ENCODE results near the gene TACC2.
"Not testable (repeated sequence)": the region's sequence is repeated elsewhere in the genome, so short reads cannot be mapped to it uniquely, and the experiment has no call there.

The TACC2 gene

DNA sequence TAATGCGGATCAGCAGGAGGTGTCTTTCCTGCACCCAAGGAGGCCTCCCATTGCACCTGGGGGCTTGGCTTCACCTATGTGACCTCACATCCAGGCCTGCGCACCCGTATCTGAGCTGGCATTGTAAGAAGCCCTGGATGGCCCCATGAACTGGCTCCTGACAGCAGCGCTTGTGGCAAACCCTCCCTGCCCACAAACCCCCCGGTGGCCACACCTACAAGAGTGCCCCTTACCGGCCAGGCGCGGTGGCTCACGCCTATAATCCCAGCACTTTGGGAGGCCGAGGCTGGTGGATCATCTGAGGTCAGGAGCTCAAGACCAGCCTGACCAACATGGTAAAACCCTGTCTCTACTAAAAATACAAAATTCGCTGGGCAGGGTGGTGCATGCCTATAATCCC is 107.2 kb downstream of the TACC2 start:
- not testable (repeated sequence) for DNase-seq

DNA sequence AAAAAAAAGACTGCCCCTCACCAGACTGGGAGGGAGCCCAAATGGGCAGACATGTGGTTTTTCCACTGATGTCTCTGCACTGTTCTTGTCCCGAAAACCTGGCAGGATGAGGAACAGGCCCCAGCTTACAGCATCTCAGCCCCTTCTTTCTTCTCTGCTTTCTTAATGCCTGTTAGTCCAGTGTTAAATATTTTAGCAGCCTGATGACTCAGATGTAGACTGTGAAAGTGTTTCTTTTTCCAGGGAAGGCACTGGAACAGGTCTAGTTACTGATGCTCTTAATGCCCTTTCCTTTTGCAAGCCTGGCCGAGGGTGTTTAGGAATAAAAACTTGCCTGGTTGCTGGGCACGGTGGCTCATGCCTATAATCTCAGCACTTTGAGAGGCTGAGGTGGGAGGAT is 107.7 kb downstream of the TACC2 start:
- no peak for DNase-seq

GRCh38 chr10:122097935-122098334 is 109.0 kb downstream of the TACC2 start:
- no peak for DNase-seq

- DNase-seq, result no peak
Observed at GRCh38 chr10:122098924-122099323, 110.0 kb downstream of the TACC2 start.

DNA sequence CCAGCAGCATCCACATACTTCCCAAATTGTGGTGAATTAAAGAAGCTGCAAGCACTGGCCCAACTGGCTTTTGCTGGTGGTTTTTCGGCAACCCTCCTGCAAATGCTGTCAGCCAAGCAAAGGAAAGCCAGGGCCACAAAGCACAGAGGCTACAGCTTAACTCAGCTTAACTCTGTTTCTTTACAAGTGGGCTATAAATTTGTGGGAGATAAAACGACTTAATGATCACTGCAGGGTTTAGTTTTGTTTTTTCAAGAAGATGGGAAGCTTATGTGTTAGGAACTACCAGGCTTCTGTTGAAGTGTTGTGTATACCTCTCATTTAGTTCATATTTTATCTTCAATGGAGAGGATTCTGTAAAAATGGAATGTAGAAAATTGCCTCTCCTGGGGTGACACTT is 110.6 kb downstream of the TACC2 start:
- DNase-seq, result no peak

GRCh38 chr10:122102146-122102868 is 113.3 kb downstream of the TACC2 start:
- no peak for DNase-seq

- no peak for DNase-seq
Observed at GRCh38 chr10:122102869-122103525, 114.0 kb downstream of the TACC2 start.

GRCh38 chr10:122103592-122103991 is 114.6 kb downstream of the TACC2 start:
- DNase-seq, result no peak

DNA sequence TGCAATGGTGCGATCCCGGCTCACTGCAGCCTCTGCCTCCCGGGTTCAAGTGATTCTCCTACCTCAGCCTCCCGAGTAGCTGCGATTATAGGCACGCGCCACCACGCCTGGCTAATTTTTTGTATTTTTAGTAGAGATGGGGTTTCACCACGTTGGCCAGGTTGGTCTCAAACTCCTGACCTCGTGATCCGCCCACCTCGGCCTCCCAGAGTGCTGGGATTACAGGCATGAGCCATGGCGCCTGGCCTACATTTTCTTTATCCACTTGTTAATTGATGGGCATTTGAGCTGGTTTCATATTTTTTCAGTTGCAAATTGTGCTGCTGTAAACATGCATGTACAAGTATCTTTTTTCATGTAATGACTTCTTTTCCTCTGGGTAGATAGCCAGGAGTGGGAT is 119.8 kb downstream of the TACC2 start:
- DNase-seq, result not testable (repeated sequence)

DNA sequence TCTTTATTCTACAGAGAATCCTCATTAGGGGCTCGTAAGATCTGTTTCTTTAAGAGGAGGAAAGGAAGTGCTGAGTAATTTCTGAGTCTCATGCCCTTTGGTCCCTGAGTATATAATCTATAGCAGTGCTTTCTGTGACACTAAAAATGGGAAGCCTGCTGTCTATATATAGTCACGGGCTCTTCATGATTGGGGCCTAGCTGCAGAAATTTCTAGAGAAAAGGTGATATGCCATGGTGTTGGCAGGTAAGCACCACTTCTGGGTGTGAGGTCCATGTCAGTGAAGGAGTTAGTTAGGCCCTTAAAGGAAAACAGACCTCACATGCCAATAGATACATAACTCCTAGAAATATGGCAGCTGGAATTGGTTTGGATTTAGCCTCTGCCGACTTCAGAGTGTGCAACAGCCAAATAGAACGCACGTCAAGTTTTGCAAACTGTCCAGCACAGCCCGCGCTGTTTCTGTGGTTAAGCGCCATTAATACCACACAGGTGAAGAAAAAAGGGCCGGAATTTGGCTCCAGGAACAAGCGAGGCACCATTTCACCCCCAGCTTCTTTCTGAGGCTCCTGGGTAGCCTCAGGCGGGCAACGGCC is 123.2 kb downstream of the TACC2 start:
- DNase-seq, result peak; percentile 75

DNA sequence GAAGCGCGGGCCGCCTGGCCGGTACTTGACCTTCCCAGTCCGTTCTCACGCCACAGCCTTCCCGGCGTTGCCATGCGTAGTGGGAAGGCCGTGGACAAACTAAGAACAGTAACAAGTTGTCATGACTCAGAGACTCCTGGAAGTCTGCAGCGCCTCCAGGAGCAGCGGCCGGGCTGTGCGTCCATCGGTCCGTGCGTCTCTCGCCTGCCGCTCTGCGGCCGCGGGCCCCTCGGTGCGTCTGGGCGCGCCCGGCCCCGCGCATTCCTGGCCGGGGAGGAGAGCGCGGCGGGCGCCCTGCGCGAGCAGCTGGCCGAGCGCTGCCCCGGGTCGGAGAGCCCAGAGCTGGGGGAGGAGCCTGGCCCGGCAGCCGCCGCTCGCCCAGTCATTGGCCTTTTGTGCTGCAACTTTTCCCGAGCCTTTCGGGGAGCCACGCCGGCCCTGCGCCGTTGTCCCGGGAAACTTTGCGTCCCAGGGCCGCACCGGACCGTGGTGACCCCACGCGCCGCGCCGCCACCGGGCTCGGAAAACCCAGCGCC is 123.7 kb downstream of the TACC2 start:
- peak; percentile 96 for DNase-seq

DNA sequence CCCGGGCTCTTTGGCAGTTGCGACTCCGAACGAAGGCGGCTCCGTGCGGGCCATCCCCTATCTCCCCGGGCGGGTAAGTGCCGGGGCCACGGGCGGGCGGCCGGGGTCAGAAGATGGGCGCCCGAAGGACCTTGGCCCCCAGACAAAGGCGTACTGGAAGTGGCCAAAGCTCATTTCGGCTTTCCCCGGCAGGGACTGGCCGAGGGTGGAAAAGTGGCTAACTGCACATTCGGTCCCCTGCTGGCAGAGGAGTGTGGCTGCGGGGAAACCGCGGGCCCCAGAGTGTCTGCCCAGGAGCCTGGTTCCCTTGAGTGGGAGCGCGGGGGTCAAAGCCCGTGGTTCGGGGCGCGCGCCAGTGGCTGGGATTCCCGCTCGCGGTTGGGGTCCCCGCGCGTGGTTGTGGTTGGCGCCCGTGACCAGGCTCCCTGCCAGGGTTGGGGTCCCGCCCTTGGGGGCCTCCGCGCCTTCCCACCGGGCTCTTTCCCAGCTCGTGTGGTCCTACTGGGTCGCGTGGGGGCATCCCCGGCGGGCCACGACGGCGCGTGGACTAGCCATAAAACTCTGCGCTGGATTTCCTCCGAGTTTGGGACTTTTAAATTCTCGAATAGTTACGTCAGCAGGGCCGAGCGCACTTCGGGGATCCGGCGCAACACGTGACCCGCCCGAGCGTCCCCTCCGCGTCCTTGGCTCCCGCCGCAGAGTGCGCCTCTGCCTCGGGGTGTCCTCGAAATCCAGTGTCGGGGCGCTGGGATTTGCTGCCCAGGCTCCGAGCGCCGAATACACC is 124.4 kb downstream of the TACC2 start:
- peak; percentile 72 for DNase-seq

- no peak for DNase-seq
Observed at GRCh38 chr10:122113945-122114747, 125.2 kb downstream of the TACC2 start.

- DNase-seq, result no peak
Observed at GRCh38 chr10:122115874-122116273, 126.9 kb downstream of the TACC2 start.

DNA sequence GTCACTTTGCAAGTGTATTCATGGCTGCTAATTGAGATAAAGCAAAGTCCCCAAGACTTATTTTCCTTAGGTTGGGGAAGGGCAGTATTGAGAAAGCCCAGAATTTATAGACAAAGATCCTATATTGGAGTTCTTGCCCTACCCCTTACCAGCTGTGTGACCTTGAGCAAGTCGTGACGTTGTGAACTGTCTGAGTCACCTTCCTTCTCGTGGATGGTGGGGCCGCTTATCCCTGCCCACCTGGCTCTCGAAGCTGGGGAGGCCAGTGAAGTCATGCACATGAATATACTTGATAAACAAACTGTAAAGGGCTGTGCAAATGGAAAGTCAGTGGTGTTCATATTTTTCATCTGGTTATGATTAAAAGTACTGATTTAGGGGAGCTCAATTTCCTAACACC is 127.4 kb downstream of the TACC2 start:
- peak; percentile 63 for DNase-seq

- DNase-seq, result no peak
Observed at GRCh38 chr10:122117475-122117874, 128.5 kb downstream of the TACC2 start.

DNA sequence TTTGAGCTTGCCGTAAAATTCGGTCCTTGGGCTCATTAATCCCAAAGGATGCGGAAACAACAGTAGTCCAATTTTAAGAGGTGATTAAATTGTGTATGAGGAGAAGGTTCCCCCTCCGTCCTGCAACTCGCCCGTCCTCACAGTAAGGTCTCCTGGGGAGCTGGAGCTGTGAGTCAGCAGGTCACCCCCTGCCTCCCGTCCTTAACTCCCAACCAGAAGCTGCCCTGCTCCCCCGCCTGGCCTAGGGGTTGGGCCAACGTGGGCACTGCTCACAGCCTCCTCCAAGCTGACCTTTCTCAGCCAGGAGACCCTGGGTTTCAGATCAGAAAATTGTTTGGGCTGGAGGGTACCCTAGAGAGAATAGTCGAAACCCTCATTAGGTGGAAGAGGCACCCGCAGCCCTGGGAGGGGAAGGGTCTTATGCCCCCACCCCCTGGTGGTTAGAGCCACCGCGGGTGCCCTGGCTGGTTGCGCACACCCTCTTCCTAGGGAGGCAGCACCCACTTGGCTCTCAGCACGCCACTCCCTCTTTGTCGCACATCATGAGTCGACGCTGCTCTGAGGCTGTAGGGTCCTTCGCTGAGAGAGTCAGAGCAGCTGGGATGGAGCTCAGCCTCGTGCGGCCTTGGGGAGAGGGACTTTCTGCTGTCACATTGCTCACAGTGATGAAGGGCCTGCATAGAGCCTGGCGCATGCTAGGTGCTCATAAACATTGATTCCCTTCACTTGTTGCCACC is 131.2 kb downstream of the TACC2 start:
- no peak for DNase-seq

GRCh38 chr10:122121059-122121458 is 132.1 kb downstream of the TACC2 start:
- no peak for DNase-seq

- DNase-seq, result no peak
Observed at GRCh38 chr10:122122493-122122892, 133.5 kb downstream of the TACC2 start.

DNA sequence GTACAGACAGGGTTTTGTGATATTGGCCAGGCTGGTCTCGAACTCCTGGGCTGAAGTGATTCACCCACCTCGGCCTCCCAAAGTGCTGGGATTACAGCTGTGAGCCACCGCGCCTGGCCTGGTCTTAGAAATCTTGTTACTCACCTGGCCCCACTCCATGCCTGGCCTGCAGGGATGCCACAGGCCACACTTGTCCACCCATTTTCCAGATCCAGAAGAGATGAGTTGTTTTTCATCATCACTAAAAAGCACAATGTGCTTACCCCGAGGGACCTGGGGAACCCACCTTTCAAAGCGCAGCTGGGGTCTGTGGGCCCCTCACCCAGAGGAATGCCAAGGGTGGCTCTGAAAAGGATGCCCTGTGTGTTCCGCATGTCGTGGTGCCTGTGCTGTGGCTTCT is 134.2 kb downstream of the TACC2 start:
- no peak for DNase-seq

DNA sequence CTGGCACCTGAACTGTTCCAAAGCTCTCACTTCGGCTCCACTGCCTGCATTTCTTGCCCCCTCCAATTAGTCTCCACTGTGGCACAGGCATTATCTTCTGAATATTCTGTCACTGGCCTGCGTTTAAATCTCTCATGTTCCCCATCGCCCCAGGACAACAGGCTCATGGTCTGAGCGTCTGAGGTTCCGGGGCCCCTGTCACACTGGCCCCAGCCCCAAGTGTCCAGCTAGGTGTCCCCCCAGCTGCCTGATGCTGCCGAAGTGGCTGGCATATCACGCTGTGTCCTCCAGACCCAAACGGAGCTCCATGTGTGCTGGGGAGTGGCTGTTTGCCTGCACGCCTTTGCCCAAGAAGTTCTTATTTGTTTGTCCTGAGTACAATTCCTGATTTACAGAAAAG is 135.4 kb downstream of the TACC2 start:
- DNase-seq, result no peak

GRCh38 chr10:122124808-122125207 is 135.8 kb downstream of the TACC2 start:
- DNase-seq, result no peak

Measured in HCEC 1CT (cell line).